ENCODE data around the gene ABCA5.

GRCh38 chr17:69269131-69269998 is 57.6 kb downstream of the ABCA5 start:
- no peak for TF ChIP-seq HNRNPL (IDR thresholded peaks at IDR 0.05; ENCODE audit: low read depth, low read length)
- no peak for TF ChIP-seq SETDB1 (IDR thresholded peaks at IDR 0.05; ENCODE audit: low read length)
- TF ChIP-seq CTCF (IDR thresholded peaks at IDR 0.05 in 2 of 3, conservative IDR thresholded peaks at IDR 0.05 in 1 of 3; ENCODE audit: insufficient read depth in 2 of 3, low read depth in 1 of 3, low read length in 3 of 3) = no peak
- no peak for TF ChIP-seq EP300 (IDR thresholded peaks at IDR 0.05; ENCODE audit: low read length)
- TF ChIP-seq EZH2 (IDR thresholded peaks at IDR 0.05; ENCODE audit: borderline replicate concordance, low read depth, low read length) = no peak
- no peak for TF ChIP-seq ZFX (CRISPR knock-in tag; IDR thresholded peaks at IDR 0.05)
- TF ChIP-seq PKNOX1 (IDR thresholded peaks at IDR 0.05) = no peak
- TF ChIP-seq ZHX1 (conservative IDR thresholded peaks at IDR 0.05; ENCODE audit: low read length) = no peak
- TF ChIP-seq, protein P1, sequence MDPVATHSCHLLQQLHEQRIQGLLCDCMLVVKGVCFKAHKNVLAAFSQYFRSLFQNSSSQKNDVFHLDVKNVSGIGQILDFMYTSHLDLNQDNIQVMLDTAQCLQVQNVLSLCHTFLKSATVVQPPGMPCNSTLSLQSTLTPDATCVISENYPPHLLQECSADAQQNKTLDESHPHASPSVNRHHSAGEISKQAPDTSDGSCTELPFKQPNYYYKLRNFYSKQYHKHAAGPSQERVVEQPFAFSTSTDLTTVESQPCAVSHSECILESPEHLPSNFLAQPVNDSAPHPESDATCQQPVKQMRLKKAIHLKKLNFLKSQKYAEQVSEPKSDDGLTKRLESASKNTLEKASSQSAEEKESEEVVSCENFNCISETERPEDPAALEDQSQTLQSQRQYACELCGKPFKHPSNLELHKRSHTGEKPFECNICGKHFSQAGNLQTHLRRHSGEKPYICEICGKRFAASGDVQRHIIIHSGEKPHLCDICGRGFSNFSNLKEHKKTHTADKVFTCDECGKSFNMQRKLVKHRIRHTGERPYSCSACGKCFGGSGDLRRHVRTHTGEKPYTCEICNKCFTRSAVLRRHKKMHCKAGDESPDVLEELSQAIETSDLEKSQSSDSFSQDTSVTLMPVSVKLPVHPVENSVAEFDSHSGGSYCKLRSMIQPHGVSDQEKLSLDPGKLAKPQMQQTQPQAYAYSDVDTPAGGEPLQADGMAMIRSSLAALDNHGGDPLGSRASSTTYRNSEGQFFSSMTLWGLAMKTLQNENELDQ (CRISPR knock-in tag; IDR thresholded peaks at IDR 0.05; ENCODE audit: borderline replicate concordance) = no peak
- TF ChIP-seq FOS (IDR thresholded peaks at IDR 0.05; ENCODE audit: extremely low read depth, insufficient read length) = no peak
- no peak for TF ChIP-seq ZNF561 (CRISPR knock-in tag; conservative IDR thresholded peaks at IDR 0.05)
